BE2C (cell line): ENCODE measurements around the gene POLR2M.
A peak's percentile ranks its signal among the peaks of the same experiment; 100 is the strongest.

Experiments
- DNase-seq: peaks from one replicate; pipeline ENCODE4 v3.0.0-alpha.2; 2020
- H3K27me3 ChIP-seq: fragments of 250-450 bp; sonication (Bioruptor Pico); 2 replicates; pipeline ENCODE4 v1.5.1; 2020; ENCODE audit warnings: mild to moderate bottlenecking
- H3K36me3 ChIP-seq: fragments of 250-450 bp; sonication (Bioruptor Pico); 2 replicates; pipeline ENCODE4 v1.5.1; 2020; ENCODE audit warnings: mild to moderate bottlenecking
- H3K4me1 ChIP-seq: fragments of 250-450 bp; sonication (Bioruptor Pico); 2 replicates; pipeline ENCODE4 v1.5.1; 2020
- H3K4me3 ChIP-seq: 2 replicates; pipeline ENCODE4 v1.5.1; 2011; ENCODE audit warnings: low read depth, low read length
- H3K9me3 ChIP-seq: fragments of 250-450 bp; sonication (Bioruptor Pico); 2 replicates; pipeline ENCODE4 v1.5.1; 2020
- TF ChIP-seq, protein P1 (sequence below): IDR thresholded peaks from 2 replicates; pipeline ENCODE4 v1.5.1; 2012; ENCODE audit warnings: mild to moderate bottlenecking, low read depth, low read length

POLR2M gene

DNA sequence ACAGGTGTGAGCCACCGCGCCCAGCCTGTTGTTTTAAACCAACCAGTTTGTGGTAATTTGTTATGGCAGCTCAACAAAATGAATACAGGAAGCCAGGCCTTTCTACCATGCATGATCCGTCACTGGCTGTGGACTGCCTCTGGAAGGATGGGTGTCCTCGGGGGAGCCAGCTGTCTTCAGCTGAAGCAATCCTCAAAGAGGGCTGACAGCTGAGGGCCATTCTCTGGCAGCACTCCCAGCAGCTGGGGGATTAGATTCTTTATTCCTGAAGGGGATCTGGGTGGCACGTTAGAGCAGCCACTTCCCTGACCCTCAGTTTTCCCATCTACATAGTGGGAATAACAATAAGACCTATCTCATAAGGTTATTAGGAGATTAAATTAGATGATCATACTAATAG is 24.4 kb downstream of the POLR2M start:
- Histone ChIP-seq H3K4me3 (no peak overlapping the region), H3K36me3 (no peaks in the 10 kb centered on the region), H3K27me3 (no peaks in the 10 kb centered on the region), H3K4me1 (no peaks in the 10 kb centered on the region; the same call in none of the 2 replicates), H3K9me3 (no peaks in the 10 kb centered on the region)
- DNase-seq: no peak
- TF ChIP-seq, protein P1, sequence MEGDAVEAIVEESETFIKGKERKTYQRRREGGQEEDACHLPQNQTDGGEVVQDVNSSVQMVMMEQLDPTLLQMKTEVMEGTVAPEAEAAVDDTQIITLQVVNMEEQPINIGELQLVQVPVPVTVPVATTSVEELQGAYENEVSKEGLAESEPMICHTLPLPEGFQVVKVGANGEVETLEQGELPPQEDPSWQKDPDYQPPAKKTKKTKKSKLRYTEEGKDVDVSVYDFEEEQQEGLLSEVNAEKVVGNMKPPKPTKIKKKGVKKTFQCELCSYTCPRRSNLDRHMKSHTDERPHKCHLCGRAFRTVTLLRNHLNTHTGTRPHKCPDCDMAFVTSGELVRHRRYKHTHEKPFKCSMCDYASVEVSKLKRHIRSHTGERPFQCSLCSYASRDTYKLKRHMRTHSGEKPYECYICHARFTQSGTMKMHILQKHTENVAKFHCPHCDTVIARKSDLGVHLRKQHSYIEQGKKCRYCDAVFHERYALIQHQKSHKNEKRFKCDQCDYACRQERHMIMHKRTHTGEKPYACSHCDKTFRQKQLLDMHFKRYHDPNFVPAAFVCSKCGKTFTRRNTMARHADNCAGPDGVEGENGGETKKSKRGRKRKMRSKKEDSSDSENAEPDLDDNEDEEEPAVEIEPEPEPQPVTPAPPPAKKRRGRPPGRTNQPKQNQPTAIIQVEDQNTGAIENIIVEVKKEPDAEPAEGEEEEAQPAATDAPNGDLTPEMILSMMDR: no peak

DNA sequence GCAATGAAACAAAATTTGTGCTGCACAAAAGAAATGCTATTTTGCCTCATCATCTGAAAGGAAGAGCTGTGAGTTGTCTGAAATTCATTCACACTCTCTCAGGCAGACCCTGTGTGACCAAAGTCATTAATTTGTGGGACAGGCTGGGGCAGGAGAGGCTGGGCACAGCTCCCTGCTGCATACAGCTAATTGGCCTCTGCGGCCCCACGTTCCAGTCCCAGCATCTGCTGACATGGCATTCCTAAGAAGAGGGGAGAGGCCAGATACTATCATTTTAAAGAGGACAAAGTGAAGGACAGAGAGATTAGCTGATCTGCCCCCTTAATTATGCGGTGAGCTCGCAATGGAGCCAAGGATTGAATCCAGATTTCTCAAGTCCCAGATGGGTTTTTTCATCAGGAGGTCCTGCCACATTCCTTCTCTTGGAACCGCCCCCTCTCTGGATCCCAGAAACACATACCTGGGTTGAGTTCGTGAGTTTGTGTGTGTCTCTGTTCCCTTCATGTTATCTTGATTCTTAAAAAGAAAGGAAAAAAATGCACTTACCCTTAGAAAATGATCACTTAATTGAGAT is 25.1 kb downstream of the POLR2M start:
- TF ChIP-seq, protein P1: no peak
- DNase-seq: no peak
- Histone ChIP-seq H3K9me3 (no peaks in the 10 kb centered on the region), H3K4me1 (no peaks in the 10 kb centered on the region; the same call in none of the 2 replicates), H3K4me3 (no peak overlapping the region), H3K27me3 (no peaks in the 10 kb centered on the region), H3K36me3 (no peaks in the 10 kb centered on the region)

DNA sequence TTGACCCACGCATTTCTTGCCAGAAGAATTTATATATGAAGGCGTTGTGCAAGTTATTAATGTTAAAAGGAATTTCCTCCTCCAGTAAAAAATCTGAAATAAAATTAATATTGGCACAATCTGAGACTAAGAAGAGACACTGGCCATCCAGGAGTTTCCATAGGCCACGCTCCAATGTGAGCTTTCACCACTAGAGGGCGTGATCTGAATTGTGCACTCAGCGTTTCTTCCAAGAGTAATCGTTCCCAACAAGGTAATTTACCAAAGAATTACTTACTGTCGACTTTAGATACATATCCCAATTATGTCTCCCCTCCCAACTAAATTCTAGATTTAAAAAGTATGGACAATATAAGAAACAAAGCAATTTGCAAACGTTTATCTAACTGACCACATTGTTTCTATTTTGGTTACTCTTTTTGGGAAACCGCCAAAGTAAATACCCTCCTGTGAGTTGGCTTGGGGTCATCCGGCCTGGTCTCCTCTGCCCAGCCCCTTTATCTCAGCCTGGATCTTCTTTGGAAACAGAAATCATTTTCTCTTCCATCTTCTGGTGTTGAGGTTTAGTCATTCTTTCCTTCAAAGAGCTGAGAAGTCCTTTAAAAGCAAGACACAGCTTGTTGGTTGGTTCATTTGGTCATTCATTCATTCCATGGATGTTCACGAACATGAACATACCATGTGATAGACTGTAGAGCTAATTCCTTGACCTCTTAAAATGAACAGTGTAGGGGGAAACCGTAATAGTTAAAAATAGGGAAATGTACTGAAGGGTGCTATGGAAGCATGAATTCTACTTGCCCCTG is 26.2 kb downstream of the POLR2M start:
- peak; percentile 65 for DNase-seq
- Histone ChIP-seq H3K9me3 (no peaks in the 10 kb centered on the region), H3K27me3 (no peaks in the 10 kb centered on the region), H3K4me1 (no peaks in the 10 kb centered on the region; the same call in none of the 2 replicates), H3K36me3 (no peaks in the 10 kb centered on the region), H3K4me3 (no peak overlapping the region)
- TF ChIP-seq, protein P1: peak; percentile 96

DNA sequence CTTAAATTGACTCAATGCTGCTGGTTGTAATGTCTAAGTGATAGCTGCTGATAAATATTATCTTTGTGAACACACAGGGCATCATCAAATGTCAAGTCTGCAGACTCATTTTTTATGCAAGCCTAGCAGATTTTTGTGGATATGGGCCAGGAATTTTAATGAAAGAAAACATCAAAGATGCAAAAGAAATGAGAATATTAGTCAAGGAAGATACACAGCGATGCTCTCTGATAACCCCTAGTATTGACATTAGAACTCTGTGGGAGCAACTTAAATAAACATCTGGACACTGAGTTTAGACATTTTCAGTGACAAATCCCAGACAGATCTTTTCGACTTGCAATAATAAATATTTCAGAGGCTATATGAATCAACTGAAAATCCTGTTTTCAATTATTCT is 28.3 kb downstream of the POLR2M start:
- DNase-seq: no peak
- no peaks in the 10 kb centered on the region for H3K27me3 ChIP-seq
- no peaks in the 10 kb centered on the region for H3K9me3 ChIP-seq
- H3K36me3 ChIP-seq: no peaks in the 10 kb centered on the region
- no peak overlapping the region for H3K4me3 ChIP-seq
- H3K4me1 ChIP-seq: no peaks in the 10 kb centered on the region; the same call in none of the 2 replicates
- TF ChIP-seq, protein P1: no peak

DNA sequence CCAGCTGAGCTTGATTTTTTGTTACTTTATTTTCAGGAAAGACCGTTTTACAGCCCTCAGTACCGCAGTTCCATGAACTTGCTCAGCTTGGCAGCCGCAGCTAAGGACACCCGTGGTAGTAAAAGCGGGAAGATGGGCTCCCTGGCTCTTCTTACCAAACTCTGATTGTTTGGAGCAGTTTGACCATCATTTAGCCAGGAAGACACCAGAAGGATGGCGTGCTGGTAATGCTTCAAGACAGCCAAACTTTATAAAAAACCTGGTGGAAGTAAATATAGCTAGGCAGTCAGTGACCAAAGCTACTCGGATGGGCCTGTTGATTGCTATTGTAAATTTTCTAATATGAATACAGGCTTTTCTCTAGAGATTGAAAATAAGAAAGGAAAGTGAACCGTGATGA is 28.9 kb downstream of the POLR2M start:
- Histone ChIP-seq H3K9me3 (no peaks in the 10 kb centered on the region), H3K36me3 (no peaks in the 10 kb centered on the region), H3K4me1 (no peaks in the 10 kb centered on the region; the same call in none of the 2 replicates), H3K4me3 (no peak overlapping the region), H3K27me3 (no peaks in the 10 kb centered on the region)
- DNase-seq: no peak
- TF ChIP-seq, protein P1: no peak

DNA sequence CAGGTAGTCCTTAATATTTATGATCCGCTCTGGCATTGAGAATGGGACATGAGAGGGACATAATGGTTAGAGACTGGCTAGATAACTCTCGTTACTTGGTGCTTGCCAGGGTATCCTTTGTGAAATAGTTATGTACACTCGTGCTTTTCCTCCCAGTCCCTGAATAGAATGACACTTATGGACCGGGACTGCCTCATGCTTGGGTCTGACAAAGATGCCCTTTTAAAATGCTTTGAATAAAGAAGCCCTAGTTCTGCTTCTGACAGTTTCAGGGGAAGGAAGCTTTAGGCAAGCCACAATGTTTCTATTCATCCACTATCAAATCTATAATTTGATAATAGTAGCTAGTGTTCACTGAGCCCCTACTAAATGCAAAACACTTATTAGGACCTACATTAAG is 29.4 kb downstream of the POLR2M start:
- Histone ChIP-seq H3K4me1 (no peaks in the 10 kb centered on the region; the same call in none of the 2 replicates), H3K36me3 (no peaks in the 10 kb centered on the region), H3K27me3 (no peaks in the 10 kb centered on the region), H3K4me3 (no peak overlapping the region), H3K9me3 (no peaks in the 10 kb centered on the region)
- TF ChIP-seq, protein P1: no peak
- no peak for DNase-seq
